ENCODE data around the gene TOP1.

TOP1 gene

DNA sequence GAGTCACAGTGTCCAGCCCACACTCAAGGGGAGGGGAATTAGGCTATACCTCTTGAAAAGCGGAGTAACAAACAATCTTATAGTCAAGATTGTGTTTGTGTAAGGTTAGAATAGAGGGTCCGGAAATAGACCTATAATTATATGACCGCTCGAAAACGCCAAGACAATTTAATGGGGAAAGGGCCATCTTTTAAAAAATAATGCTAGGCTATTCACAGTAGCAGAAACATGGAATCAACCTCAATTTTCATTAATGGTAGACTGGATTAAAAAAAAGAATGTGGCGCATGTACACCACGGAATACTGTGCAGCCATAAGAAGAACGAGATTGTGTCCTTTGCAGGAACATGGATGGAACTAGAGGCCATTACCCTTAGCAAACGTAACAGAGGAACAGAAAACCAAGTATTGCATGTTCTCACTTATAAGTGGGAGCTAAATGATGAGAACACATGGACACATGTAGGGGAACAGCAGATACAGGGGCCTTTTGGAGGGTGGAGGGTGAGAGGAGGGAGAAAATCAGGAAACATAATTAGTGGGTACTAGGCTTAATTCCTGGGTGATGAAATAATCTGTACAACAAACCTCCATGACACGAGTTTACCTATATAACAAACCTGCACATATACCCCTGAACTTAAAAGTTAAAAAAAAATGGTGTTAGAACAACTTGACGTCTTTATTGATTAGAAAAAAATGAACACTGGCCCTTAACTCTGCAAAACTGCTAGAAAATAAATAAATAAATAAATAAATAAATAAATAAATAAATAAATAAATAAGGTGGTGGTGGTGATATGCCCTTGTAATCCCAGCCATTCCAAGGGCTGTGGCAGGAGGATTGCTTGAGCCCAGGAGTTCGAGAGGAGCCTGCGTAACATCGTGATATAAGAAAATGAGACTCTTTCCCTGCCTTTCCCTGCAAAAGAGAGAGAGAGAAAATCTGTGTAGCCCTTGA is 30.3 kb downstream of the TOP1 start:
- no peak for DNase-seq (ENCODE audit: low read depth)

DNA sequence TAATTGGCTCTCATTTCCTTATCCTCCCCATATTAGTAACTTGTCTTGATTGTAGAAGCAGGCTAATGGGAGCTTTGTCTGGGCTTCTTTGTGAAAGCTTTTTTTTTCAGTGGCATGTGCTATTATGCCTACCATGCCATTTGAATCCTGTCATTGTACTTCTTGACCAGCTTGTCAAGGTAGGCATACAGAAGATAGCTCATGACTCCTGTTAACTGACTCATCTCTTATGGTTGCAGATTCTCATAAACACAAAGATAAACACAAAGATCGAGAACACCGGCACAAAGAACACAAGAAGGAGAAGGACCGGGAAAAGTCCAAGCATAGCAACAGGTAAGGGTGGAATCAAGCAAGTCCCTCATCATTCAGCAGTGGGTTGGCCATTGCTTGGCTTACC is 32.5 kb downstream of the TOP1 start:
- DNase-seq (ENCODE audit: low read depth) = no peak

- no peak for DNase-seq (ENCODE audit: low read depth)
Measured at GRCh38 chr20:41063442-41063841, 34.8 kb downstream of the TOP1 start.

DNA sequence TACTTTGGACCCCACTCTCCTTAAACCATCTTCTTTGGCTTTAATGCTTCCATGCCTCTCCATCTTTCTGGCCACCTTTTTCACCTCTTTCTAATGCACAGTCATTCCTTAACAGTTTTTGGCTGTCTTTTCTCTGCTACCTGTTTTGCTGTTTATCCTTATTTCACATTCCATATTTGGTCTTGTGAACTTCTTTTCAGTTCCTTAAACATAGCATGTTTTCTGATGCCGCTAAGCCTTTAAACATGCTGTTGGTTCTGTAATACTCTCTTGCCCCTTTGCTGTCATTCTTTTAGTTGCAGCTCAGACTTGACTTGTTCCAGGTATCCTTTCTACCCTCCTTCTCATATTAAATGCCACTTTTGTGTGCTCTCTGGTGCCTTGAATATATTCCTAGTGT is 35.8 kb downstream of the TOP1 start:
- no peak for DNase-seq (ENCODE audit: low read depth)

DNA sequence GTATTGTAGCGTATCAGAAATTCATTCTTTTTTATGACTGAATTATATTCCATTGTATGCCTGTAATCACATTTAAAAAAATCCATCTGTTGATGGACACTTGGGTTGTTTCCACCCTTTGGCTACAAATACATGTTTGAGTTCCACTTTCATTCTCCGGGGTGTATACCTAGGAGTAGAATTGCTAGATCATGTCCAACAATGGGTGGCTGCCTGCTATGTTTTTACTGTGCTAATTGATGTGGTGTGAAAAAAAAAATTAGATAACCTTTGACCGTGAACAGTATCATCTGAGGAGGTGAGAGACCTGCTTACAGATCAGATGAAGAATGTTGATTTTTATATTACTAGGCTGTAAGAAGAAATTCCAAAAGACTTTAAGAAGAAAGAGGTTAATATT is 37.1 kb downstream of the TOP1 start:
- no peak for DNase-seq (ENCODE audit: low read depth)

GRCh38 chr20:41068806-41069205 is 40.2 kb downstream of the TOP1 start:
- DNase-seq (ENCODE audit: low read depth) = no peak

GRCh38 chr20:41072190-41072863 is 43.7 kb downstream of the TOP1 start:
- no peak for DNase-seq (ENCODE audit: low read depth)

DNA sequence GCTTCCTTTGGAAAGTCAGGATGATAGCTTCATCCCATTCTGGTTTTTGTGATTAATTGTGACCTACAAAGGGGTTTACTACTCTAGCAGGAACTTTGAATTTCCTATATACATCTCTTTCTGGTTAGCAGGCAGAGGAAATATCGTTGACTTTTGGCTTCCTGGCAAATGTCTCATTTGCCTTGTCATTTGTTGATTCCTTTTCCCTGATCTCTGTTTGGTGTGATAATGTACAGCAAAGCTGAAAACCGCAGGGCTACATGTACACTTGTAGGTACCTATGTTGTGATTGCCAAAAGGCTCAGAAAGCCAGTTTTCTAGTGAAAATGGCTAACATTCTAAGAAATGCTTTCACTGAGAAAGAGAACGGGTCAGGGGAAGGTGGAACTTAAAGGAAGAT is 44.3 kb downstream of the TOP1 start:
- DNase-seq (ENCODE audit: low read depth) = no peak

GRCh38 chr20:41074441-41074840 is 45.8 kb downstream of the TOP1 start:
- no peak for DNase-seq (ENCODE audit: low read depth)

GRCh38 chr20:41076776-41077175 is 48.2 kb downstream of the TOP1 start:
- DNase-seq (ENCODE audit: low read depth) = no peak

- no peak for DNase-seq (ENCODE audit: low read depth)
Measured at GRCh38 chr20:41078329-41078728, 49.7 kb downstream of the TOP1 start.

DNA sequence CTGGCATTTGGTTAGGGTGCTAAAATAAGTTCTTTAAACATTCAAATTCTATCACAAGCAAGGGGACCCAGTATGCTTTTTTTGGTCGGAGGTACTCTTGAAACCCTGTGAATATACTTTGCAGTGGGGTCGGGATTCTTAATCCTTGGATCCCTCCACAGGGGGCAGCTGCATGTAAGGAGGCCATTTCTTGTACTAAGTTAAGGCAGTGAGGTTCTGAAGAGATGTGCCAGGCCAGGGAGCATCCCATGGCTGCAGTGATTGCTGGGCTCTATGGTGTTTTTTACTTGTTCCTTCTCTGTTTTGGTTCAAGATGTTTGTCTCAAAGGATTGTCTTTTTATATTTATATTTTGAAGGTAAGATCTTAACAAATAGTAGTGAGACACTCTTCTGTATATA is 50.4 kb downstream of the TOP1 start:
- no peak for DNase-seq (ENCODE audit: low read depth)

GRCh38 chr20:41080866-41081265 is 52.2 kb downstream of the TOP1 start:
- DNase-seq (ENCODE audit: low read depth) = no peak

- DNase-seq (ENCODE audit: low read depth) = no peak
Measured at GRCh38 chr20:41081276-41081814, 52.7 kb downstream of the TOP1 start.

- DNase-seq (ENCODE audit: low read depth) = no peak
Measured at GRCh38 chr20:41082306-41082705, 53.7 kb downstream of the TOP1 start.

GRCh38 chr20:41085606-41086005 is 57.0 kb downstream of the TOP1 start:
- no peak for DNase-seq (ENCODE audit: low read depth)

DNA sequence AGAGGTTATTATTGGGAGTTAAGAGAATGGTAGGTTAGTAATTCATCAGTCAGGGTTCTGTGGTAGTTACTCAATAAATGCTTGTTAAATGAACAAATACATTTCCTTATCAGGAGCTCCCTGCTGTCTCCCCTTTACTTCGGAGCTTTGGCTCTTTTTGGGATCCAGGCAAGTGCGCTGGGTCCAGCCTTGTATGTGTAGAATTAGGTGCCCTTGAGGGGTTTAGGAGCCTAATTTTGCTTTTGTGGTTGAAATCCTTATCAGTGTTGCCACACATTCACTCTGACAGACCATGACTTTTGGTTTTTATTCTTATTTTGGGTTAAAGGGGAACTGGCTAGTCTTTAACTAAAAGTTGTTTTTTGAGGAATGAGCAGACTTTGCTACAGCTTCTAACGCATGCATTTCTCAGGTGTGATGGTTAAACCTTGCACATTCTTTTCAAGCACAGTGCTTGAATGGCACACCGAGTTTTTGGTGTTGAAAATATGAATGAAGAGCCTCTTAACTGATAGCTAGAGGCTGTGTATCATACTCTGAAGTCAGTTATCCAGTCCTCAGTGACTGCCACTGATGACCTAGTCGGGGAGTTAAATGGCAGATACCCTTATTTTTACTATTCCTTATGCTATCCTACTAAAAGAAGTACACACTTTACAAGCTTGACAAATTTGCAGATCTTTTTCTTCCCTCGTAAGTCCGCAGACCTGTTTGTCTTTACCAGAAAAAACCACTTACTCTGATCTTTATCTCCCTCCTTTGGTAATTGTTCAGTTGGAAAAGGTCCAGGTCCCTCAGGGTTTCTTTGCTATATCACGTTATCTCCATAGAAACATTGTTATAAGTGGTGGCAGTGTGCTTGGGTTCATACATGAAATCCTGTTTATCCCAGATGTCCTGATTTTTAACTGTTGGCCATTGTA is 58.0 kb downstream of the TOP1 start:
- no peak for DNase-seq (ENCODE audit: low read depth)

- DNase-seq (ENCODE audit: low read depth) = no peak
Measured at GRCh38 chr20:41087325-41087685, 58.7 kb downstream of the TOP1 start.

- DNase-seq (ENCODE audit: low read depth) = no peak
Measured at GRCh38 chr20:41087777-41088176, 59.2 kb downstream of the TOP1 start.

GRCh38 chr20:41089555-41089954 is 60.9 kb downstream of the TOP1 start:
- no peak for DNase-seq (ENCODE audit: low read depth)

GRCh38 chr20:41091927-41092326 is 63.3 kb downstream of the TOP1 start:
- DNase-seq (ENCODE audit: low read depth) = no peak

Data from stimulated activated CD8-positive, alpha-beta memory T cell treated with anti-CD3 and anti-CD28 coated beads, Interleukin-12 subunit alpha, Interleukin-12 subunit beta, amount 100 ng/mL, for 1 hour (primary cell).